ENCODE measurements around the gene TMEM62. TPM values are rescaled to one million over a fixed set of nuclear protein-coding genes. Genes with fewer than 3 reads are reported as not detected.

Gene TMEM62
- total RNA-seq, 3 donors from 2014 or later, result 43.2 to 61.6 (median 59.4) TPM

GRCh38 chr15:43208052-43209002 is 74.9 kb downstream of the TMEM62 start:
- Histone ChIP-seq H3K27me3 (no peaks in the 10 kb centered on the region), H3K36me3 (no peaks in the 10 kb centered on the region), H3K9me3 (no peaks in the 10 kb centered on the region), H3K4me1 (no peaks in the 10 kb centered on the region), H3K4me3 (no peak overlapping the region), H3K27ac (no peak overlapping the region)
- DNase-seq (ENCODE audit: low spot score in 2 of 2), result no peak
- no peak for TF ChIP-seq POLR2AphosphoS5 (IDR thresholded peaks at IDR 0.05)
- TF ChIP-seq CTCF (IDR thresholded peaks at IDR 0.05), result no peak
- TF ChIP-seq POLR2A (IDR thresholded peaks at IDR 0.05), result no peak
- intact Hi-C loops (cut with DNase I; ENCODE audit: low total_unique reads), result loop anchor here (5.0 kb wide), 1 partner anchor 466 kb away; no protein-coding TSS in a partner anchor

- no peak for DNase-seq (ENCODE audit: low spot score in 2 of 2)
- no peak overlapping the region for H3K4me3 ChIP-seq
- H3K9me3 ChIP-seq, result no peaks in the 10 kb centered on the region
- no peak for TF ChIP-seq CTCF (IDR thresholded peaks at IDR 0.05)
- no peak for TF ChIP-seq POLR2A (IDR thresholded peaks at IDR 0.05)
- TF ChIP-seq POLR2AphosphoS5 (IDR thresholded peaks at IDR 0.05), result no peak
- no peaks in the 10 kb centered on the region for H3K27me3 ChIP-seq
- H3K27ac ChIP-seq, result no peak overlapping the region
- H3K36me3 ChIP-seq, result no peaks in the 10 kb centered on the region
- intact Hi-C loops (cut with DNase I; ENCODE audit: low total_unique reads), result loop anchor here (5.0 kb wide), 1 partner anchor 467 kb away; no protein-coding TSS in a partner anchor
- no peaks in the 10 kb centered on the region for H3K4me1 ChIP-seq
Measured at GRCh38 chr15:43209059-43209824, 75.9 kb downstream of the TMEM62 start.

GRCh38 chr15:43210172-43210745 is 76.9 kb downstream of the TMEM62 start:
- Histone ChIP-seq H3K36me3 (no peaks in the 10 kb centered on the region), H3K27me3 (no peaks in the 10 kb centered on the region), H3K4me1 (no peaks in the 10 kb centered on the region), H3K27ac (no peak overlapping the region), H3K4me3 (no peak overlapping the region), H3K9me3 (no peaks in the 10 kb centered on the region)
- intact Hi-C loops (cut with DNase I; ENCODE audit: low total_unique reads), result no loop called here
- TF ChIP-seq POLR2A (IDR thresholded peaks at IDR 0.05) (no peak), POLR2AphosphoS5 (IDR thresholded peaks at IDR 0.05) (no peak), CTCF (IDR thresholded peaks at IDR 0.05) (no peak)
- DNase-seq (ENCODE audit: low spot score in 2 of 2), result no peak

- Histone ChIP-seq H3K4me1 (no peaks in the 10 kb centered on the region), H3K9me3 (no peaks in the 10 kb centered on the region), H3K27me3 (no peaks in the 10 kb centered on the region), H3K27ac (no peak overlapping the region), H3K4me3 (no peak overlapping the region), H3K36me3 (no peaks in the 10 kb centered on the region)
- TF ChIP-seq POLR2AphosphoS5 (IDR thresholded peaks at IDR 0.05) (no peak), CTCF (IDR thresholded peaks at IDR 0.05) (no peak), POLR2A (IDR thresholded peaks at IDR 0.05) (no peak)
- no peak for DNase-seq (ENCODE audit: low spot score in 2 of 2)
- intact Hi-C loops (cut with DNase I; ENCODE audit: low total_unique reads), result no loop called here
Measured at GRCh38 chr15:43210807-43211206, 77.4 kb downstream of the TMEM62 start.
